Panc1 (cell line): ENCODE measurements around the gene CASTOR1. TPM values are rescaled to one million over a fixed set of nuclear protein-coding genes. Genes with fewer than 3 reads are reported as not detected.

Source experiments
- ATAC-seq: fragments of 200-7000 bp; cut with Tn5 transposase; 2 replicates; pipeline ENCODE4 v1.9.1; 2020; ENCODE audit warnings: mild to moderate bottlenecking, moderate library complexity
- BruUV-seq: library from RNA; stranded (reverse); fragments of 400-500 nt; replicated peaks from 2 replicates; lab custom pipeline; 2021; lab: Mats Ljungman, UMichigan
- CTCF ChIA-PET: fragments of 300-600 bp; sonication (Branson Sonifier 250); formaldehyde crosslinking; loops from one replicate; lab custom pipeline; 2022; ENCODE audit warnings: antibody characterized with exemption; lab: Charles Lee
- POLR2A ChIA-PET: fragments of 300-600 bp; sonication (Branson Sonifier 250); formaldehyde crosslinking; loops from one replicate; lab custom pipeline; 2022; ENCODE audit warnings: antibody characterized with exemption; lab: Charles Lee
- DNase-seq: peaks from one replicate; pipeline ENCODE4 v3.0.0-alpha.2; 2010; ENCODE audit warnings: low read depth, low spot score
- H3K27ac ChIP-seq: 2 replicates; pipeline ENCODE4 v1.5.1; 2011; ENCODE audit warnings: mild to moderate bottlenecking, low read length, inconsistent platforms
- H3K27me3 ChIP-seq: fragments of 200-500 bp; sonication (Bioruptor generic); 2 replicates; pipeline ENCODE4 v1.6.0; 2014; ENCODE audit warnings: low read length, inconsistent platforms; ENCODE audit not compliant: control insufficient read depth, insufficient read depth
- H3K36me3 ChIP-seq: fragments of 200-500 bp; sonication (Bioruptor generic); 2 replicates; pipeline ENCODE4 v1.5.1; 2014; ENCODE audit warnings: inconsistent platforms, mild to moderate bottlenecking, low read length, moderate library complexity; ENCODE audit not compliant: control insufficient read depth, insufficient read depth
- H3K4me1 ChIP-seq: 2 replicates; pipeline ENCODE4 v1.5.1; 2011; ENCODE audit warnings: inconsistent platforms, mild to moderate bottlenecking, low read length, moderate library complexity; ENCODE audit not compliant: control insufficient read depth, insufficient read depth
- H3K4me3 ChIP-seq, 2 experiments: 2 replicates each; pipeline ENCODE4 v1.5.1; 2011 to 2012; ENCODE audit warnings: low read depth in 2 of 2, low read length in 2 of 2, mild to moderate bottlenecking in 2 of 2, inconsistent platforms in 1 of 2, moderate library complexity in 1 of 2
- H3K9me3 ChIP-seq: fragments of 200-500 bp; sonication (Bioruptor generic); 2 replicates; pipeline ENCODE4 v1.5.1; 2014; ENCODE audit warnings: low read depth, mild to moderate bottlenecking, inconsistent platforms, low read length, moderate library complexity; ENCODE audit not compliant: control insufficient read depth, insufficient read depth
- CTCF ChIP-seq: fragments of 450-650 bp; IDR thresholded peaks from 2 replicates; pipeline ENCODE4 v1.5.1; 2017; ENCODE audit warnings: mild to moderate bottlenecking
- POLR2AphosphoS5 ChIP-seq: IDR thresholded peaks from 2 replicates; pipeline ENCODE4 v1.6.1; 2012; ENCODE audit warnings: mild to moderate bottlenecking, low read depth, low read length, moderate library complexity
- REST ChIP-seq, 2 experiments: IDR thresholded peaks; 2 replicates each; pipeline ENCODE4 v1.6.1; 2011 to 2012; ENCODE audit warnings: low read depth in 2 of 2, control low read depth in 1 of 2, low read length in 1 of 2, mild to moderate bottlenecking in 1 of 2, moderate library complexity in 1 of 2; ENCODE audit not compliant: insufficient read depth in 1 of 2
- SIN3A ChIP-seq: IDR thresholded peaks from 2 replicates; pipeline ENCODE4 v1.6.1; 2012; ENCODE audit warnings: low read depth, mild to moderate bottlenecking, low read length, moderate library complexity, borderline replicate concordance; ENCODE audit not compliant: insufficient read depth
- TCF7L2 ChIP-seq: IDR thresholded peaks from 2 replicates; pipeline ENCODE4 v1.6.1; 2011; ENCODE audit warnings: mild to moderate bottlenecking, low read depth, low read length, inconsistent platforms
- in situ Hi-C: cut with HindIII; loops from 2 replicates; pipeline ENCODE4 v1.10.0; 2016; ENCODE audit warnings: low sequenced_read_pairs, low pct_unique_long_range_greater_than_20kb
- intact Hi-C: fragments of 100-400 bp; cut with micrococcal nuclease; formaldehyde crosslinking; loops from one replicate; pipeline ENCODE4 v1.10.0; 2022; ENCODE audit not compliant: unreplicated experiment
- total RNA-seq: library from RNA; stranded (reverse); gene quantifications from one replicate; pipeline ENCODE4 v1.2.1, GENCODE V29; 2021; ENCODE audit not compliant: unreplicated experiment

CASTOR1 gene
- total RNA-seq, 1 experiment from 2014 or later, result 6.7 TPM

GRCh38 chr22:30276039-30276438 lies 13.3 kb downstream of the CASTOR1 start:
- no TSS peak for BruUV-seq
- ATAC-seq (no peak), DNase-seq (no peak)
- intact Hi-C loops, result no loop called here
- Histone ChIP-seq H3K27me3 (no peaks in the 10 kb centered on the region), H3K36me3 (no peaks in the 10 kb centered on the region), H3K4me3 (no peak overlapping the region), H3K9me3 (no peaks in the 10 kb centered on the region), H3K4me1 (no peaks in the 10 kb centered on the region; the same call in 1 of the 2 replicates), H3K27ac (no peak overlapping the region)
- CTCF ChIA-PET, result interaction anchor here (0.6 kb wide), 1 partner anchor 79 kb away, joined by 3 read pairs; no protein-coding TSS in a partner anchor
- POLR2A ChIA-PET, result no interaction called here
- in situ Hi-C loops, result no loop called here
- TF ChIP-seq SIN3A (no peak), POLR2AphosphoS5 (no peak), TCF7L2 (no peak), CTCF (no peak)

- in situ Hi-C loops, result no loop called here
- Histone ChIP-seq H3K36me3 (no peaks in the 10 kb centered on the region), H3K27ac (no peak overlapping the region), H3K4me1 (no peaks in the 10 kb centered on the region; the same call in 1 of the 2 replicates), H3K27me3 (no peaks in the 10 kb centered on the region), H3K9me3 (no peaks in the 10 kb centered on the region), H3K4me3 (no peak overlapping the region)
- ChIA-PET CTCF (interaction anchor here (0.6 kb wide), 1 partner anchor 79 kb away, joined by 3 read pairs; no protein-coding TSS in a partner anchor), POLR2A (no interaction called here)
- intact Hi-C loops, result no loop called here
- no peak for ATAC-seq
- no peak for DNase-seq
- TF ChIP-seq REST (IDR thresholded peaks at IDR 0.05; ENCODE audit: insufficient read depth in 1 of 2, low read depth in 2 of 2, low read length in 1 of 2) (no peak), TCF7L2 (no peak), POLR2AphosphoS5 (no peak), CTCF (no peak), SIN3A (no peak)
- no TSS peak for BruUV-seq
Measured at GRCh38 chr22:30275625-30276024, 13.7 kb downstream of the CASTOR1 start.
